Effector memory CD8-positive, alpha-beta T cell (primary cell): ENCODE data around the gene KRTAP1-3.
"Not testable (repeated sequence)": the region's sequence is repeated elsewhere in the genome, so short reads cannot be mapped to it uniquely, and the experiment has no call there.

Experiments
- ATAC-seq: fragments of 150-1000 bp; cut with Tn5 transposase; replicated peaks from 2 replicates; pipeline ENCODE4 v1.10.0; 2021; ENCODE audit warnings: mild to moderate bottlenecking, moderate library complexity
- DNase-seq, 3 experiments: peaks; one replicate each; pipeline ENCODE4 v3.0.0; 2021
- H3K27ac Mint-ChIP-seq, 2 donors: one replicate each; pipeline ENCODE4 v1.8.0; 2022; ENCODE audit warnings: mild to moderate bottlenecking in 2 of 2, mixed read lengths in 2 of 2, moderate library complexity in 2 of 2
- H3K27me3 Mint-ChIP-seq, 2 donors: one replicate each; pipeline ENCODE4 v1.8.0; 2022; ENCODE audit warnings: mixed read lengths in 2 of 2
- H3K36me3 Mint-ChIP-seq: one replicate; pipeline ENCODE4 v1.8.0; 2022; ENCODE audit warnings: mild to moderate bottlenecking, moderate library complexity, mixed read lengths; ENCODE audit not compliant: insufficient read depth
- H3K4me1 Mint-ChIP-seq, 2 donors: one replicate each; pipeline ENCODE4 v1.8.0; 2022; ENCODE audit warnings: low read depth in 2 of 2, mixed read lengths in 2 of 2
- H3K4me3 Mint-ChIP-seq, 2 donors: one replicate each; pipeline ENCODE4 v1.8.0; 2022; ENCODE audit warnings: mild to moderate bottlenecking in 2 of 2, mixed read lengths in 2 of 2, moderate library complexity in 2 of 2
- H3K9me3 Mint-ChIP-seq, 2 donors: one replicate each; pipeline ENCODE4 v1.8.0; 2022; ENCODE audit warnings: mixed read lengths in 2 of 2
- total RNA-seq, 9 experiments: gene quantifications; one replicate each; lab custom pipeline; 2026; lab: John Stamatoyannopoulos, UW

Gene KRTAP1-3
- total RNA-seq, result 0 reads per million in 9 experiments

- DNase-seq, H3K4me3 Mint-ChIP-seq, H3K36me3 Mint-ChIP-seq, H3K27ac Mint-ChIP-seq, H3K4me1 Mint-ChIP-seq, ATAC-seq, H3K9me3 Mint-ChIP-seq: not testable (repeated sequence)
- H3K27me3 Mint-ChIP-seq, result peaks cover 60 to 62% of the 10 kb centered on the region in 2 donors
These were observed at the start of gene KRTAP1-3 for GRCh38 chr17:41034346-41034935. Gene KRTAP1-3 (minus strand): TSS chr17:41034874. CDS start chr17:41034821, 53 bp downstream.

- H3K27ac Mint-ChIP-seq, DNase-seq, H3K4me1 Mint-ChIP-seq, H3K4me3 Mint-ChIP-seq, ATAC-seq, H3K36me3 Mint-ChIP-seq, H3K9me3 Mint-ChIP-seq: not testable (repeated sequence)
- H3K27me3 Mint-ChIP-seq, result peaks cover 40 to 61% of the 10 kb centered on the region in 2 donors
These were observed 49.6 kb upstream of the KRTAP1-3 start, which contains the start of gene KRTAP4-7 for GRCh38 chr17:41084100-41084856. Gene KRTAP4-7 (plus strand): TSS chr17:41084150. CDS start chr17:41084207, 57 bp downstream.

GRCh38 chr17:41083427-41083826, 48.8 kb upstream of the KRTAP1-3 start:
- not testable (repeated sequence) for DNase-seq, H3K27ac Mint-ChIP-seq, H3K36me3 Mint-ChIP-seq, ATAC-seq, H3K4me1 Mint-ChIP-seq, H3K9me3 Mint-ChIP-seq, H3K4me3 Mint-ChIP-seq
- H3K27me3 Mint-ChIP-seq, result peaks cover 36 to 60% of the 10 kb centered on the region in 2 donors

GRCh38 chr17:41082626-41083025, 48.0 kb upstream of the KRTAP1-3 start:
- Mint-ChIP-seq H3K27ac (no peak overlapping the region), H3K4me1 (no peaks in the 10 kb centered on the region), H3K27me3 (peaks cover 41 to 52% of the 10 kb centered on the region in 2 donors), H3K4me3 (no peak overlapping the region), H3K9me3 (no peaks in the 10 kb centered on the region), H3K36me3 (no peaks in the 10 kb centered on the region)
- ATAC-seq (no peak), DNase-seq (no peak)

- no peak for DNase-seq
- peaks cover 2% of the 10 kb centered on the region for H3K36me3 Mint-ChIP-seq
- no peak for ATAC-seq
- no peaks in the 10 kb centered on the region for H3K9me3 Mint-ChIP-seq
- no peak overlapping the region for H3K27ac Mint-ChIP-seq
- no peak overlapping the region for H3K4me3 Mint-ChIP-seq
- H3K4me1 Mint-ChIP-seq, result no peaks in the 10 kb centered on the region
- H3K27me3 Mint-ChIP-seq, result peaks cover 41 to 45% of the 10 kb centered on the region in 2 donors
These were observed 42.1 kb upstream of the KRTAP1-3 start for GRCh38 chr17:41076788-41077187.

GRCh38 chr17:41073676-41074075, 39.0 kb upstream of the KRTAP1-3 start:
- DNase-seq (no peak), ATAC-seq (no peak)
- Mint-ChIP-seq H3K36me3 (peaks cover 2% of the 10 kb centered on the region), H3K4me1 (no peaks in the 10 kb centered on the region), H3K9me3 (no peaks in the 10 kb centered on the region), H3K27ac (no peak overlapping the region), H3K27me3 (peaks cover 25 to 38% of the 10 kb centered on the region in 2 donors), H3K4me3 (no peak overlapping the region)

GRCh38 chr17:41071606-41072360, 37.1 kb upstream of the KRTAP1-3 start:
- H3K27ac Mint-ChIP-seq, result no peak overlapping the region
- DNase-seq, result no peak
- ATAC-seq, result no peak
- H3K4me1 Mint-ChIP-seq, result no peaks in the 10 kb centered on the region
- H3K4me3 Mint-ChIP-seq, result no peak overlapping the region
- peaks cover 19 to 22% of the 10 kb centered on the region in 2 donors for H3K27me3 Mint-ChIP-seq
- H3K9me3 Mint-ChIP-seq, result no peaks in the 10 kb centered on the region
- H3K36me3 Mint-ChIP-seq, result peaks cover 2% of the 10 kb centered on the region

- no peak for ATAC-seq
- DNase-seq, result no peak
- no peak overlapping the region for H3K27ac Mint-ChIP-seq
- H3K4me1 Mint-ChIP-seq, result no peaks in the 10 kb centered on the region
- no peaks in the 10 kb centered on the region for H3K36me3 Mint-ChIP-seq
- no peaks in the 10 kb centered on the region for H3K9me3 Mint-ChIP-seq
- no peak overlapping the region for H3K4me3 Mint-ChIP-seq
- H3K27me3 Mint-ChIP-seq, result no peaks in the 10 kb centered on the region
These were observed 34.4 kb upstream of the KRTAP1-3 start for GRCh38 chr17:41069031-41069430.

GRCh38 chr17:41067281-41067680, 32.6 kb upstream of the KRTAP1-3 start:
- Mint-ChIP-seq H3K36me3 (no peaks in the 10 kb centered on the region), H3K4me3 (no peak overlapping the region), H3K9me3 (no peaks in the 10 kb centered on the region), H3K27ac (no peak overlapping the region), H3K4me1 (no peaks in the 10 kb centered on the region), H3K27me3 (no peaks in the 10 kb centered on the region)
- no peak for DNase-seq
- no peak for ATAC-seq

GRCh38 chr17:41065829-41066624, 31.4 kb upstream of the KRTAP1-3 start, which contains the start of gene KRTAP2-4:
Gene KRTAP2-4 (minus strand): TSS chr17:41065879. CDS start chr17:41065845, 34 bp downstream.
- DNase-seq (no peak), ATAC-seq (no peak)
- Mint-ChIP-seq H3K27me3 (peaks cover 3 to 11% of the 10 kb centered on the region in 2 donors), H3K9me3 (no peaks in the 10 kb centered on the region), H3K27ac (no peak within 1 kb of the TSS), H3K4me3 (no peak within 1 kb of the TSS), H3K36me3 (no peaks in the 10 kb centered on the region), H3K4me1 (no peaks in the 10 kb centered on the region)

- H3K36me3 Mint-ChIP-seq, H3K4me1 Mint-ChIP-seq, H3K27ac Mint-ChIP-seq, DNase-seq, H3K9me3 Mint-ChIP-seq, H3K4me3 Mint-ChIP-seq, ATAC-seq: not testable (repeated sequence)
- peaks cover 12 to 19% of the 10 kb centered on the region in 2 donors for H3K27me3 Mint-ChIP-seq
These were observed 30.5 kb upstream of the KRTAP1-3 start for GRCh38 chr17:41065016-41065689.

GRCh38 chr17:41064301-41064700, 29.6 kb upstream of the KRTAP1-3 start:
- Mint-ChIP-seq H3K4me1 (no peaks in the 10 kb centered on the region), H3K9me3 (no peaks in the 10 kb centered on the region), H3K27ac (no peak overlapping the region), H3K36me3 (no peaks in the 10 kb centered on the region), H3K27me3 (peaks cover 20 to 26% of the 10 kb centered on the region in 2 donors), H3K4me3 (no peak overlapping the region)
- ATAC-seq (no peak), DNase-seq (no peak)
